Mucosa of descending colon (tissue), 3 donors: ENCODE data around the gene GRAMD1A. TPM values are rescaled to one million over a fixed set of nuclear protein-coding genes. Genes with fewer than 3 reads are reported as not detected.
"Not testable (repeated sequence)": the region's sequence is repeated elsewhere in the genome, so short reads cannot be mapped to it uniquely, and the experiment has no call there.

ENCODE experiments used
- ATAC-seq: fragments of 200-7000 bp; cut with Tn5 transposase; one replicate; pipeline ENCODE4 v1.9.1; 2020; ENCODE audit warnings: mild to moderate bottlenecking, moderate library complexity
- DNase-seq, 3 donors: peaks; one replicate each; pipeline ENCODE4 v3.0.0-alpha.2; 2020
- H3K36me3 ChIP-seq: fragments of 200-600 bp; one replicate; pipeline ENCODE4 v1.8.0; 2021; ENCODE audit warnings: low read depth, mild to moderate bottlenecking
- H3K4me1 ChIP-seq: fragments of 200-600 bp; one replicate; pipeline ENCODE4 v1.8.0; 2021; ENCODE audit warnings: low read depth, mild to moderate bottlenecking
- H3K4me3 ChIP-seq: fragments of 200-600 bp; one replicate; pipeline ENCODE4 v1.8.0; 2021; ENCODE audit warnings: mild to moderate bottlenecking
- H3K9me3 ChIP-seq: fragments of 200-600 bp; one replicate; pipeline ENCODE4 v1.8.0; 2021; ENCODE audit warnings: mild to moderate bottlenecking
- CTCF ChIP-seq: fragments of 200-600 bp; IDR thresholded peaks from one replicate; pipeline ENCODE4 v1.8.0; 2022; ENCODE audit warnings: antibody characterized with exemption, mild to moderate bottlenecking
- intact Hi-C, 2 donors: fragments of 100-400 bp; cut with DNase I in 1 of 2; cut with micrococcal nuclease in 1 of 2; formaldehyde crosslinking; loops; one replicate each; pipeline versions ENCODE4 v1.11.0 to v1.11.1; 2022; cut with DNase I, micrococcal nuclease
- total RNA-seq, 3 donors: library from RNA; stranded (reverse); fragmentation: NEBNext Ultra II Directional in 2 of 3; extraction: Animal tissue kit (Norgen Biotek cat#: 25700) in 2 of 3; gene quantifications; one replicate each; pipeline versions ENCODE4 v1.2.1 to v1.2.4, GENCODE V29; 2021 to 2023
- donor health status: DM: no; HTN: no; CAD: no; lungs with moderate emphysema.
- donor health status: DM: no; HTN: no; CAD: no.
- donor health status: DM: no; HTN: yes; CAD: no.

GRAMD1A gene
- total RNA-seq, 3 donors from 2014 or later, result 32.5 to 53.1 (median 33.8) TPM

GRCh38 chr19:35013041-35013819, 13.1 kb downstream of the GRAMD1A start:
- H3K9me3 ChIP-seq, result no peaks in the 10 kb centered on the region
- peaks cover 13% of the 10 kb centered on the region for H3K4me1 ChIP-seq
- peak; percentile 97 for TF ChIP-seq CTCF
- H3K36me3 ChIP-seq, result no peaks in the 10 kb centered on the region
- ATAC-seq (peak; percentile 85), DNase-seq (peak; percentile 85 to 88 (median 87))
- intact Hi-C loops, result loop anchor here (2.0 to 5.0 kb wide), 2 partner anchors 40 to 41 kb away; no protein-coding TSS in a partner anchor
- no peak overlapping the region for H3K4me3 ChIP-seq

- intact Hi-C loops, result loop anchor here (2.0 to 5.0 kb wide), 2 partner anchors 41 to 42 kb away; no protein-coding TSS in a partner anchor
- H3K36me3 ChIP-seq, result no peaks in the 10 kb centered on the region
- TF ChIP-seq CTCF, result no peak
- ATAC-seq (peak; percentile 51), DNase-seq (peak in 2 of 3 donors; percentile 35 to 54)
- no peak overlapping the region for H3K4me3 ChIP-seq
- H3K4me1 ChIP-seq, result peaks cover 13% of the 10 kb centered on the region
- H3K9me3 ChIP-seq, result no peaks in the 10 kb centered on the region
Measured at GRCh38 chr19:35013820-35014754, 14.0 kb downstream of the GRAMD1A start.

DNA sequence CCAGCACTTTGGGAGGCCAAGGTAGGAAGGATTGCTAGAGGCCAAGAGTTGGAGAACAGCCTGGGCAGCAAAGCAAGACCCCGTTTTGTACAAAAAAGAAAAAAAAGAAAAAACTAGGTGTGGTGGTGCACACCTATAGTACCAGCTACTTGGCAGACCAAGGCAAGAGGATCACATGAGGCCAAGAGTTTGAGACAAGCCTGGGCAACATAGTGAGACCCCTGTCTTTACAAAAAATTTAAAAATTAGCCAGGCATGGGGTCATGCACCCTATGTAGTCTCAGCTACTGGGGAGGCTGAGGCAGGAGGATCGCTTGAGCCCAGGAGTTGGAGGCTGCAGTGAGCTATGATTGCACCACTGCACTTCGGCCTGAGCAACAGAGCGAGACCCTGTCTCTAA, 14.7 kb downstream of the GRAMD1A start:
- H3K9me3 ChIP-seq, ATAC-seq, H3K4me3 ChIP-seq, H3K36me3 ChIP-seq, DNase-seq: not testable (repeated sequence)
- peaks cover 13% of the 10 kb centered on the region for H3K4me1 ChIP-seq
- intact Hi-C loops, result loop anchor here in 1 of 2 donors (5.0 kb wide), 1 partner anchor 42 kb away; no protein-coding TSS in a partner anchor

DNA sequence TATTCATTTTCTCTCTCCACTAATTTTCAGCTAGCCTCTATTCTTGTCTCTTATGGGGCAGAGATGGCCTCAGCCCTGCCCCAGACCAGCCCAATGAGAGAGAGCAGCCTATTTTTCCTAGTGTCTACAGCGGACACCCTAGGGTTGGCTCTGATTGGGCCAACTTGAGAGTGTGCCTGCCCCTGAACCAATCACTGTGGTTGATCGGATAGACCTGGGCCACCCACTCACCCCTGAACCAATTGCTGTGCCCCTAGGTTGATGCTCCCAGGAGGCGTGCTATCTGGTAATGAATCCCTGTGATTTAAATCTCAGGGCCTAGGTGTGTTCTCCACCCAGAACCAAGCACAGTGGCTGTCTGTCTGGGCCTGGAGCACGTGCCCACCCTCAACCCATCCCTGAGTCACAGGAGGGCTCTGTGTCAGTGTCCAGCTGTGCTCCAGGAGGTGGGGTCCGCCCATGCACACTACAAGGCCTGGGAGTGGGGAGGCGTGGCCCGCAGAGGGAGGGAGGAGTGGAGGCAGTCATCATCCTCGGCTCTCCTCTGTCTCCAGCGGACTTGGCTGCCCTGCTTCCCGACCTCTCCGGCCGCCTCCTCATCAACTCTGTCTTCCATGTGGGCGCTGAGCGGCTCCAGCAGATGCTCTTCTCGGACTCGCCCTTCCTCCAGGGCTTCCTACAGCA, 15.3 kb downstream of the GRAMD1A start:
- no peaks in the 10 kb centered on the region for H3K36me3 ChIP-seq
- intact Hi-C loops, result no loop called here

GRCh38 chr19:35015954-35016351, 15.8 kb downstream of the GRAMD1A start:
- intact Hi-C loops, result no loop called here
- no peaks in the 10 kb centered on the region for H3K36me3 ChIP-seq
- H3K9me3 ChIP-seq, result no peaks in the 10 kb centered on the region

More for the DNA sequence above, 15.3 kb downstream of the GRAMD1A start:
- no peaks in the 10 kb centered on the region for H3K9me3 ChIP-seq
- no peak overlapping the region for H3K4me3 ChIP-seq
- no peak for ATAC-seq
- no peak for DNase-seq
- no peak for TF ChIP-seq CTCF
- peaks cover 13% of the 10 kb centered on the region for H3K4me1 ChIP-seq

More at GRCh38 chr19:35015954-35016351, 15.8 kb downstream of the GRAMD1A start:
- no peak for DNase-seq
- H3K4me3 ChIP-seq, result no peak overlapping the region
- no peak for ATAC-seq
- H3K4me1 ChIP-seq, result peaks cover 13% of the 10 kb centered on the region
- TF ChIP-seq CTCF, result no peak
